ENCODE results near the gene ATP11B. TPM values are rescaled to one million over a fixed set of nuclear protein-coding genes. Genes with fewer than 3 reads are reported as not detected.
"Not testable (repeated sequence)": the region's sequence is repeated elsewhere in the genome, so short reads cannot be mapped to it uniquely, and the experiment has no call there.

The ATP11B gene
- total RNA-seq, 1 donor from 2014 or later: 59.0 TPM

DNA sequence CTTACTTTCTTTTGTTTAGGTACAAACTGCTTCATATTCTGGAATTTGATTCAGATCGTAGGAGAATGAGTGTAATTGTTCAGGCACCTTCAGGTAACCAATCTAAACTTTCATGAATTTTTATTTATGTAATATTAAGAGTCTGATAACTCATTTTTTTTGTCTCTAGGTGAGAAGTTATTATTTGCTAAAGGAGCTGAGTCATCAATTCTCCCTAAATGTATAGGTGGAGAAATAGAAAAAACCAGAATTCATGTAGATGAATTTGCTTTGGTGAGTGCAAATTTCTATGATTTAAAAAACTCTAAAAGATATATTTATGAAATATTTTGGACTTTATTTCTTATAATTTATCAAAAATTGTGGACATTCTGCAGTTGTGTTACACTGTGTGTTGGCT, 75.8 kb downstream of the ATP11B start:
- H3K36me3 Mint-ChIP-seq: peaks cover 13% of the 10 kb centered on the region
- no peaks in the 10 kb centered on the region for H3K9me3 ChIP-seq (ENCODE audit: low read depth)
- no peaks in the 10 kb centered on the region for H3K9me3 Mint-ChIP-seq
- H3K4me1 Mint-ChIP-seq: no peaks in the 10 kb centered on the region
- H2AFZ ChIP-seq (replicated peaks): no peak overlapping the region
- H3K9ac ChIP-seq: no peak overlapping the region
- H3K27me3 Mint-ChIP-seq (ENCODE audit: insufficient read depth, low read depth): no peaks in the 10 kb centered on the region
- H3K27ac ChIP-seq: no peak overlapping the region
- no peaks in the 10 kb centered on the region for H3K27me3 ChIP-seq
- no peak overlapping the region for H3K4me3 ChIP-seq
- no peaks in the 10 kb centered on the region for H4K20me1 ChIP-seq (ENCODE audit: low read depth)
- H3K4me2 ChIP-seq: no peak overlapping the region
- no peaks in the 10 kb centered on the region for H3K4me1 ChIP-seq
- H3F3A ChIP-seq (ENCODE audit: low read depth): no peaks in the 10 kb centered on the region
- no peak for TF ChIP-seq EZH2 (IDR thresholded peaks at IDR 0.05)
- no peak for TF ChIP-seq CTCF (IDR thresholded peaks at IDR 0.05)
- H3K27ac Mint-ChIP-seq: no peak overlapping the region
- peaks cover 15% of the 10 kb centered on the region for H3K36me3 ChIP-seq
- no peaks in the 10 kb centered on the region for H3K79me2 ChIP-seq (ENCODE audit: low read depth)
- H3K4me3 Mint-ChIP-seq: no peak overlapping the region
- DNase-seq (ENCODE audit: low spot score): no peak

DNA sequence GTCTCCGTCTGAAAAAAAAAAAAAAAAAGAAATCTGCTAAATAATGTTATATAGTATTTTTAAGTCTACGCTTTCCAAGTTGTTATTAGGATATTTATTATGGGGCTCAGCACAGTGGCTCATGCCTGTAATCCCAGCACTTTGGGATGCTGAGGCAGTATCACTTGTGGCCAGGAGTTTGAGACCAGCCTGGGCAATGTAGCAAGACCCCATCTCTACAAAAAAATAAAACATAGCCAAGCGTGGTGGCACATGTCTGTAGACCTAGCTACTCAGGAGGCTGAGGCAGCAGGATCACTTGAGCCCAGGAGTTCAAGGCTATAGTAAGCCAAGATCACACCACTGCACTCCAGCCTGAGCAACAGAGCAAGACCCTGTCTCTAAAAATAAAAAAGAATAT, 77.6 kb downstream of the ATP11B start:
- H3K27me3 Mint-ChIP-seq (ENCODE audit: insufficient read depth, low read depth); H3K27ac ChIP-seq; H3K4me1 ChIP-seq; H3K4me2 ChIP-seq; H3K27ac Mint-ChIP-seq; H4K20me1 ChIP-seq (ENCODE audit: low read depth); H3K9me3 ChIP-seq (ENCODE audit: low read depth); H3K4me3 Mint-ChIP-seq; H3K9me3 Mint-ChIP-seq; DNase-seq (ENCODE audit: low spot score); H3K79me2 ChIP-seq (ENCODE audit: low read depth); H3F3A ChIP-seq (ENCODE audit: low read depth); H3K4me1 Mint-ChIP-seq; H3K9ac ChIP-seq; H3K27me3 ChIP-seq; H2AFZ ChIP-seq (replicated peaks); H3K4me3 ChIP-seq: not testable (repeated sequence)
- peaks cover 15% of the 10 kb centered on the region for H3K36me3 ChIP-seq
- peaks cover 13% of the 10 kb centered on the region for H3K36me3 Mint-ChIP-seq

DNA sequence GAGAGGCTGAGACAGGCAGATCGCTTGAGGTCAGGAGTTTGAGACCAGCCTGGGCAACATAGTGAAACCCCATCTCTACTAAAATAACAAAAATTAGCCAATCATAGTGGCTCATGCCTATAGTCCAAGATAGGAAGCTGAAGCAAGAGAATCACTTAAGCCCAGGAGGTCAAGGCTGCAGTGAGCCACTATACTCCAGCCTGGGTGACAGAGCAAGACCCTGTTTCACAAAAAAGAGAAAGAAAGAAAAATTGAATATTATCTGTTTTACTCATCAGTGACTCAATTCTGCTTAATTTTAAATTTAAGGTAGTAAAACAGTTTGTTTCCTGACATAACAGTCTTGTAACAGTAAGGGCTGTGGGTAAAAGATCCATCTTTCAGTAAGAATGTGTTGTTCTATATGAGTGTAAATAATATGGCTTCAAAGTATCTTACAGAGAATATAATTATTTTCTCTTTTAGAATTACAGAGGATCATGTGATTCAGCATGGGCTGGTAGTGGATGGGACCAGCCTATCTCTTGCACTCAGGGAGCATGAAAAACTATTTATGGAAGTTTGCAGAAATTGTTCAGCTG, 85.8 kb downstream of the ATP11B start:
- Histone ChIP-seq H3K4me1 (no peaks in the 10 kb centered on the region), H3K4me3 (no peak overlapping the region), H4K20me1 (ENCODE audit: low read depth) (no peaks in the 10 kb centered on the region), H3K79me2 (ENCODE audit: low read depth) (no peaks in the 10 kb centered on the region), H3K9me3 (ENCODE audit: low read depth) (no peaks in the 10 kb centered on the region), H3K4me2 (no peak overlapping the region), H3K36me3 (no peaks in the 10 kb centered on the region), H3K27ac (no peak overlapping the region), H2AFZ (replicated peaks) (no peak overlapping the region), H3K9ac (no peak overlapping the region), H3K27me3 (no peaks in the 10 kb centered on the region), H3F3A (ENCODE audit: low read depth) (no peaks in the 10 kb centered on the region)
- H3K4me3 Mint-ChIP-seq: no peak overlapping the region
- no peaks in the 10 kb centered on the region for H3K4me1 Mint-ChIP-seq
- H3K36me3 Mint-ChIP-seq: peaks cover 3% of the 10 kb centered on the region
- H3K27me3 Mint-ChIP-seq (ENCODE audit: insufficient read depth, low read depth): no peaks in the 10 kb centered on the region
- no peak for TF ChIP-seq CTCF (IDR thresholded peaks at IDR 0.05)
- TF ChIP-seq EZH2phosphoT487 (IDR thresholded peaks at IDR 0.05): no peak
- no peak for TF ChIP-seq EZH2 (IDR thresholded peaks at IDR 0.05)
- no peak overlapping the region for H3K27ac Mint-ChIP-seq
- H3K9me3 Mint-ChIP-seq: no peaks in the 10 kb centered on the region
- no peak for DNase-seq (ENCODE audit: low spot score)

GRCh38 chr3:182886497-182886896, 93.2 kb downstream of the ATP11B start:
- Mint-ChIP-seq H3K27me3 (ENCODE audit: insufficient read depth, low read depth) (no peaks in the 10 kb centered on the region), H3K4me1 (no peaks in the 10 kb centered on the region)

More at GRCh38 chr3:182886497-182886896, 93.2 kb downstream of the ATP11B start:
- Histone ChIP-seq H4K20me1 (ENCODE audit: low read depth) (no peaks in the 10 kb centered on the region), H3K9me3 (ENCODE audit: low read depth) (no peaks in the 10 kb centered on the region), H3K36me3 (peaks cover 4% of the 10 kb centered on the region), H3K4me3 (no peak overlapping the region), H3K9ac (no peak overlapping the region), H3K4me2 (no peak overlapping the region), H3K79me2 (ENCODE audit: low read depth) (no peaks in the 10 kb centered on the region), H2AFZ (replicated peaks) (no peak overlapping the region), H3F3A (ENCODE audit: low read depth) (no peaks in the 10 kb centered on the region), H3K27ac (no peak overlapping the region), H3K4me1 (no peaks in the 10 kb centered on the region), H3K27me3 (no peaks in the 10 kb centered on the region)
- H3K36me3 Mint-ChIP-seq: no peaks in the 10 kb centered on the region
- H3K9me3 Mint-ChIP-seq: no peaks in the 10 kb centered on the region
- TF ChIP-seq CTCF (IDR thresholded peaks at IDR 0.05): no peak
- no peak for TF ChIP-seq EZH2phosphoT487 (IDR thresholded peaks at IDR 0.05)
- TF ChIP-seq EZH2 (IDR thresholded peaks at IDR 0.05): no peak
- no peak for DNase-seq (ENCODE audit: low spot score)
- no peak overlapping the region for H3K27ac Mint-ChIP-seq
- no peak overlapping the region for H3K4me3 Mint-ChIP-seq
